Measurements from ENCODE around the gene PPFIA1. TPM values are rescaled to one million over a fixed set of nuclear protein-coding genes. Genes with fewer than 3 reads are reported as not detected.
A peak's percentile ranks its signal among the peaks of the same experiment; 100 is the strongest.
"Not testable (repeated sequence)": the region's sequence is repeated elsewhere in the genome, so short reads cannot be mapped to it uniquely, and the experiment has no call there.

Gene PPFIA1
- total and polyA plus RNA-seq, 3 donors from 2014 or later, result 110 to 144 (median 125) TPM

DNA sequence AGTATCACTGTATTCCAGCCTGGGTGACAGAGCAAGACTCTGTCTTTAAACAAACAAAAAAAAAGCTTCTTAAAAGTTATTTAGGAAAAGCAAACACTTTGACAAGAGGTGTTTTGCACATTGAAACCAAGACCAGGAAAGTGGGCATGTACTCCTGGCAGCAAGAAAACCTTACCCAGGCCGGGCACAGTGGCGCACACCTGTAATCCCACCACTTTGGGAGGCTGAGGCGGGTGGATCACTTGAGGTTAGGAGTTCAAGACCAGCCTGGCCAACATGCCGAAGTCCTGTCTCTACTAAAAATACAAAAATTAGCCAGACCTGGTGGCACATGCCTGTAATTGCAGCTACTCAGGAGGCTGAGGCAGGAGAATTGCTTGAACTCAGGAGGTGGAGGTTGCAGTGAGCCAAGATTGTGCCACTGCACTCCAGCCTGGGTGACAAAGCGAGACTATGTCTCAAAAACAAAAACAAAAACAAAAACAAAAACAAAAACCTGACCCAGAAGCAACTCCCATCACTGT lies 60.9 kb downstream of the PPFIA1 start:
- H3K4me3 ChIP-seq; H3K9me3 ChIP-seq; H3K27ac ChIP-seq; H3K36me3 ChIP-seq (ENCODE audit: low read depth, missing control alignments); H3K4me1 ChIP-seq; intact Hi-C loops (cut with DNase I; ENCODE audit: low total_unique reads); H3K27me3 ChIP-seq; DNase-seq: not testable (repeated sequence)
- TF ChIP-seq, protein P1, sequence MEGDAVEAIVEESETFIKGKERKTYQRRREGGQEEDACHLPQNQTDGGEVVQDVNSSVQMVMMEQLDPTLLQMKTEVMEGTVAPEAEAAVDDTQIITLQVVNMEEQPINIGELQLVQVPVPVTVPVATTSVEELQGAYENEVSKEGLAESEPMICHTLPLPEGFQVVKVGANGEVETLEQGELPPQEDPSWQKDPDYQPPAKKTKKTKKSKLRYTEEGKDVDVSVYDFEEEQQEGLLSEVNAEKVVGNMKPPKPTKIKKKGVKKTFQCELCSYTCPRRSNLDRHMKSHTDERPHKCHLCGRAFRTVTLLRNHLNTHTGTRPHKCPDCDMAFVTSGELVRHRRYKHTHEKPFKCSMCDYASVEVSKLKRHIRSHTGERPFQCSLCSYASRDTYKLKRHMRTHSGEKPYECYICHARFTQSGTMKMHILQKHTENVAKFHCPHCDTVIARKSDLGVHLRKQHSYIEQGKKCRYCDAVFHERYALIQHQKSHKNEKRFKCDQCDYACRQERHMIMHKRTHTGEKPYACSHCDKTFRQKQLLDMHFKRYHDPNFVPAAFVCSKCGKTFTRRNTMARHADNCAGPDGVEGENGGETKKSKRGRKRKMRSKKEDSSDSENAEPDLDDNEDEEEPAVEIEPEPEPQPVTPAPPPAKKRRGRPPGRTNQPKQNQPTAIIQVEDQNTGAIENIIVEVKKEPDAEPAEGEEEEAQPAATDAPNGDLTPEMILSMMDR (IDR thresholded peaks at IDR 0.05), result peak in 1 of 3 experiments; percentile 15
- 87 to 99% methylated on average over 5 of the region's 5 CpGs for WGBS, 2 donors

DNA sequence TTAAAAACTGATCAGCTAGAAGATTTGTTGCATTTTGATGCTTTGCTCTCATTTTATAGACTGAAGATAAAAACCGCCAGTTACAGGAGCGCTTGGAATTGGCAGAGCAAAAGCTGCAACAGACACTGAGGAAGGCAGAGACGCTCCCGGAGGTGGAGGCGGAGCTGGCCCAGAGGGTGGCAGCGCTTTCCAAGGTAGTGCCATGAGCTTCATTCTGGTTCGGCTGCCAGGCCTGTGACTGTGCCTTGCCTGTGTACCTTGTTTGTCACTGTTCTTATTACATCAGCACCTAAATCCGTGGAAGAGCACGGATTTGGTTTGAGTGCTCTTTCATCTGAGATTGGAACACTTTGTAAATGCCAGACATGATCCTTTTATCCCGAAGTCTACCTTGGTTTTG lies 61.4 kb downstream of the PPFIA1 start:
- Histone ChIP-seq H3K27me3 (no peaks in the 10 kb centered on the region), H3K9me3 (no peaks in the 10 kb centered on the region), H3K27ac (no peak overlapping the region), H3K36me3 (ENCODE audit: low read depth, missing control alignments) (no peaks in the 10 kb centered on the region), H3K4me3 (no peak overlapping the region), H3K4me1 (no peaks in the 10 kb centered on the region)
- WGBS, 2 donors, result 88 to 90% methylated on average over 10 of the region's 10 CpGs
- TF ChIP-seq, protein P1 (IDR thresholded peaks at IDR 0.05), result no peak
- TF ChIP-seq POLR2A (IDR thresholded peaks at IDR 0.05), result no peak
- intact Hi-C loops (cut with DNase I; ENCODE audit: low total_unique reads), result no loop called here
- no peak for DNase-seq

DNA sequence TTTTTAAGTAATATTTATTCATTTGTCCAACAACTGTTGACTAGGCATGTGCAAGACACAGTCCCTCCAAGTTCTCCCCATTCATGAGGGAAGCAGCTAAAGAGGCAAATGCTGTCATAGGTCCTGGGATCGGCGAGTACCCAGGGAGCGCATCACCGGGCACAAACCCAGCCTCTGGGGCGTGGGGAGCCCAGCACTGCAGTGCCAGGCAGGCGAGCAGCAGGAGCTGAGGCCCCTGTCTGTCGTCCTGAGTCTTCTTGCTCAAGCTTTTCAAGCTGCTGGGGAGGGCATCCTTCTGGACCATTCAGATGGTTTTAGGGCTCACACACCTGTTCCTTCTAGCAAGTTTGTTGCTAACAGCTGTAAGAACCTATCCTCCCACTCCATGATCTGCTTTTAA lies 62.1 kb downstream of the PPFIA1 start:
- no peak for DNase-seq

DNA sequence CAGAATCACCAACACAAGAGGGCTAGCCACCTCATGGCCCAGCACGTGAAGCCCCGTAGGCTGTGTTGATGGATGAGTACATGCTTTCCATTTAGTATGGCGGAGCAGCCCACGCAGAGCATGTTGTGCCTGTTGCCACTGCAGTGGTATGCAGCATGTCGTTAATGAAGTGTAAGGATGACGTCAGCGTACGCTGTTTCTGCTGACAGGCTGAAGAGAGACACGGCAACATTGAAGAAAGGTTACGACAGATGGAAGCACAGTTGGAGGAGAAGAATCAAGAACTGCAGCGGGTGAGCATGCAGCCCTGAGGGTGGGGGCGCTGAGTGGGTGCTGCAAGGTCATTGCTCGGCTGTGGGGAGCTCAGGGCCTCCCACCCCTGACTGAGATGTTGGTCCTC lies 62.8 kb downstream of the PPFIA1 start:
- 86% methylated on average over 13 of the region's 13 CpGs for WGBS, 2 donors
- no peaks in the 10 kb centered on the region for H3K9me3 ChIP-seq

More for the DNA sequence above, 62.1 kb downstream of the PPFIA1 start:
- Histone ChIP-seq H3K9me3 (no peaks in the 10 kb centered on the region), H3K4me1 (no peaks in the 10 kb centered on the region), H3K27ac (no peak overlapping the region), H3K36me3 (ENCODE audit: low read depth, missing control alignments) (no peaks in the 10 kb centered on the region), H3K4me3 (no peak overlapping the region), H3K27me3 (no peaks in the 10 kb centered on the region)
- intact Hi-C loops (cut with DNase I; ENCODE audit: low total_unique reads), result no loop called here
- no peak for TF ChIP-seq POLR2A (IDR thresholded peaks at IDR 0.05)
- TF ChIP-seq, protein P1 (IDR thresholded peaks at IDR 0.05), result no peak
- WGBS, 2 donors, result 87% methylated on average over 7 of the region's 7 CpGs

More for the DNA sequence above, 62.8 kb downstream of the PPFIA1 start:
- DNase-seq, result no peak
- Histone ChIP-seq H3K27me3 (no peaks in the 10 kb centered on the region), H3K4me3 (no peak overlapping the region), H3K4me1 (no peaks in the 10 kb centered on the region), H3K27ac (no peak overlapping the region), H3K36me3 (ENCODE audit: low read depth, missing control alignments) (no peaks in the 10 kb centered on the region)
- TF ChIP-seq, protein P1 (IDR thresholded peaks at IDR 0.05), result no peak
- TF ChIP-seq POLR2A (IDR thresholded peaks at IDR 0.05), result no peak
- intact Hi-C loops (cut with DNase I; ENCODE audit: low total_unique reads), result no loop called here

All from testis (tissue), 3 donors.